Nephron progenitor cell (in vitro differentiated cells): ENCODE data around the gene GRM1.

Experiments used
- DNase-seq: peaks from one replicate; pipeline ENCODE4 v3.0.0; 2021
- H3K27ac Mint-ChIP-seq: 2 replicates; pipeline ENCODE4 v1.8.0; 2021; ENCODE audit warnings: mild to moderate bottlenecking, moderate library complexity, mixed read lengths
- H3K27me3 Mint-ChIP-seq: 2 replicates; pipeline ENCODE4 v1.8.0; 2021; ENCODE audit warnings: mild to moderate bottlenecking, low read depth, mixed read lengths; ENCODE audit not compliant: poor library complexity
- H3K36me3 Mint-ChIP-seq: 2 replicates; pipeline ENCODE4 v1.8.0; 2021; ENCODE audit warnings: low read depth, mixed read lengths
- H3K4me1 Mint-ChIP-seq: 2 replicates; pipeline ENCODE4 v1.8.0; 2021; ENCODE audit warnings: mixed read lengths
- H3K4me3 Mint-ChIP-seq: 2 replicates; pipeline ENCODE4 v1.8.0; 2021; ENCODE audit warnings: mild to moderate bottlenecking, moderate library complexity, mixed read lengths
- H3K9me3 Mint-ChIP-seq: 2 replicates; pipeline ENCODE4 v1.8.0; 2021; ENCODE audit warnings: mild to moderate bottlenecking, moderate library complexity, mixed read lengths
- TF ChIP-seq, protein P1 (sequence below): fragments of 200-600 bp; sonication (generic); IDR thresholded peaks from 2 replicates; pipeline ENCODE4 v1.5.0; 2021; ENCODE audit warnings: antibody characterized with exemption

Gene GRM1

DNA sequence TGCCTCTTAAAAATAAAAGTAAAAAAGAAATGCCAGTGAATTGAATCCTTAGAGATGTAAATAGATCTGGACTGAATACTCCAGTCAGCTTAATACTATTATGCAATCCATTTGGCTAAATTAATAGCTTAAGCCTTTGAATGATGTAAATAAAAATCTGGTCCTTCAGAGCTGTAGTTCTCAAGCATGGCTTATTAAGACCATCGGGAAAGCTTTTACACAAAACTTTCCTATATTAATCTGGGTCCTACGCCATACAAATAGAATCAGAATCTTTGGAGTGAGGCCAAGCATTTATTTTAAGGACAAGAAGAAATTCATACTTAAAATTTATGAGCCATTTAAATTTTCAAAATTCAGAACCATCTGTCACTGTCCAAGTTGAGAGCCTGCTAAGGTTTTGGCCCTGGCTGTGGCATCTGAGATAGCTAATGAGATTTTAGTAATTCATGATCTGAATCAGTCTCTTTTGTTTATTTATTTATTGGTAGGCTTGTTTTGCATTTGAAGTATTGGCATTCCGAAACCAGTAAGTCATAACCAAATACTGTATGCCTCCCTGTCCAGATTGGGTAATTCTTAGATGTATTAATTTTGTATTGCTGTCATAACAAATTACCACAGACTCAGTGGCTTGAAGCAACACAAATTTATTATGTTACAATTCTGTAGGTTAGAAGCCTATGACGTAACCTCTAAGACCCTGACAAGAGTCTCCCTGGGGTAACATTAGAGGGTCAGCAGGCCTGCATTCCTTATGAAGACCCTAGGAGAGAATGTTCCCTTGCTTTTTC is 286.7 kb downstream of the GRM1 start:
- Mint-ChIP-seq H3K9me3 (no peaks in the 10 kb centered on the region), H3K27me3 (no peaks in the 10 kb centered on the region), H3K27ac (no peak overlapping the region), H3K4me3 (no peak overlapping the region), H3K4me1 (no peaks in the 10 kb centered on the region), H3K36me3 (no peaks in the 10 kb centered on the region)
- DNase-seq, result no peak
- TF ChIP-seq, protein P1, sequence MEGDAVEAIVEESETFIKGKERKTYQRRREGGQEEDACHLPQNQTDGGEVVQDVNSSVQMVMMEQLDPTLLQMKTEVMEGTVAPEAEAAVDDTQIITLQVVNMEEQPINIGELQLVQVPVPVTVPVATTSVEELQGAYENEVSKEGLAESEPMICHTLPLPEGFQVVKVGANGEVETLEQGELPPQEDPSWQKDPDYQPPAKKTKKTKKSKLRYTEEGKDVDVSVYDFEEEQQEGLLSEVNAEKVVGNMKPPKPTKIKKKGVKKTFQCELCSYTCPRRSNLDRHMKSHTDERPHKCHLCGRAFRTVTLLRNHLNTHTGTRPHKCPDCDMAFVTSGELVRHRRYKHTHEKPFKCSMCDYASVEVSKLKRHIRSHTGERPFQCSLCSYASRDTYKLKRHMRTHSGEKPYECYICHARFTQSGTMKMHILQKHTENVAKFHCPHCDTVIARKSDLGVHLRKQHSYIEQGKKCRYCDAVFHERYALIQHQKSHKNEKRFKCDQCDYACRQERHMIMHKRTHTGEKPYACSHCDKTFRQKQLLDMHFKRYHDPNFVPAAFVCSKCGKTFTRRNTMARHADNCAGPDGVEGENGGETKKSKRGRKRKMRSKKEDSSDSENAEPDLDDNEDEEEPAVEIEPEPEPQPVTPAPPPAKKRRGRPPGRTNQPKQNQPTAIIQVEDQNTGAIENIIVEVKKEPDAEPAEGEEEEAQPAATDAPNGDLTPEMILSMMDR, result no peak

DNA sequence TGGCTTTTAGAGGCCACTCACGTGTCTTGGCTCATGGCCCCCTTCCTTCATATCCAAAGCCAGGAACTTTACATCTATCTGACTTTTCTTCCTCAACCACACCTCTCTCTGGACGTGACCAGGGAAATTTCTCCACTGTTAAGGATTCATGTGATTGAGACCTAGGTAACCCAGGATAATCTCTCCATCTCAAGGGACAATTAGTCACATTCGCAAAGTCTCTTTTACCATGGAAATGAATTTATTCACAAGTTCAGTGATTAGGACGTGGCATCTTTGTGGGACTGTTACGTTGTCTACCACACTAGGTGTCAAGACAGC is 287.3 kb downstream of the GRM1 start:
- no peaks in the 10 kb centered on the region for H3K4me1 Mint-ChIP-seq

DNA sequence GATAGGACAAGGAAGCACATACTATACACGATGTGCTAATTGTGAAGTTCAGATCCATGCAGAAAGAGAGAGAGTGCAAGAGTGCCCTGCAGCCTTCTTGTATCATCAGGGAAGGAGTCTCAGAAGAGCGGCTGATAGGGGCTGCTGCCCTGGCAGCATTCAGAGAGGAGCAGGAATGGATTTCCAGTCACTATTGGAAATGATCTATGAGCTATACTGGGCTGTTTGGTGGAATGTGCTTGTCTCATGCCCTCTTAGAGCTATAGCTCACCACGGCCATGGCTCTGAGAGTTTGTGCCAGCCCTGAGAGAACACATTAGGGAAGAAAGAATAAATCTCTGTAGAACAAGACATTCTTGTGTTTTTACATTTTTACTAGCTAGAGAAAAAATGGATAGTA is 302.2 kb downstream of the GRM1 start:
- no peaks in the 10 kb centered on the region for H3K4me1 Mint-ChIP-seq
- H3K9me3 Mint-ChIP-seq, result peaks cover 9% of the 10 kb centered on the region
- no peak for DNase-seq
- TF ChIP-seq, protein P1, result no peak
- no peak overlapping the region for H3K4me3 Mint-ChIP-seq
- no peak overlapping the region for H3K27ac Mint-ChIP-seq
- H3K27me3 Mint-ChIP-seq, result peaks cover 3% of the 10 kb centered on the region
- H3K36me3 Mint-ChIP-seq, result no peaks in the 10 kb centered on the region

More for the DNA sequence above, 287.3 kb downstream of the GRM1 start:
- no peaks in the 10 kb centered on the region for H3K9me3 Mint-ChIP-seq
- no peak overlapping the region for H3K4me3 Mint-ChIP-seq
- no peak for DNase-seq
- TF ChIP-seq, protein P1, result no peak
- H3K27ac Mint-ChIP-seq, result no peak overlapping the region
- no peaks in the 10 kb centered on the region for H3K36me3 Mint-ChIP-seq
- no peaks in the 10 kb centered on the region for H3K27me3 Mint-ChIP-seq

DNA sequence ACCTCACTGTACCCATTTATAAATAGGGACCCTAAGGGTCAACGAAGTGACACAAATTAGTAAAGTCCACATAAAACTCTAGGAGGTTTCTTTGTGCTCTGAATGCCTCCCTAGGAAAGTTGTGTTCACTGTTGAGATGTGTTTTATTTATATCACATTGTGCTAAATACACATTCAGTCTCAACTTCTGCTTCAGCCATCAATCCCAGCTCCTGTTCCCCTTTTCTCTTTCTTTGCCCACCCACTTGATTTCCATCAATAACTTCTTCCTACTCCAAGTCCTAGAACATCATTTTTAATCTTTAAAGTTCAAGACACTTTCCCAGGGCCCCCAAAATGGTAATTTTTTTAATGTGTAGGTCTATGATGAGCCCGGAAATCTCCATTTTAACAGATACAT is 306.5 kb downstream of the GRM1 start:
- Mint-ChIP-seq H3K9me3 (peaks cover 17% of the 10 kb centered on the region), H3K4me3 (no peak overlapping the region), H3K36me3 (no peaks in the 10 kb centered on the region), H3K27me3 (peaks cover 6% of the 10 kb centered on the region), H3K4me1 (no peaks in the 10 kb centered on the region), H3K27ac (no peak overlapping the region)
- DNase-seq, result no peak
- TF ChIP-seq, protein P1, result no peak

DNA sequence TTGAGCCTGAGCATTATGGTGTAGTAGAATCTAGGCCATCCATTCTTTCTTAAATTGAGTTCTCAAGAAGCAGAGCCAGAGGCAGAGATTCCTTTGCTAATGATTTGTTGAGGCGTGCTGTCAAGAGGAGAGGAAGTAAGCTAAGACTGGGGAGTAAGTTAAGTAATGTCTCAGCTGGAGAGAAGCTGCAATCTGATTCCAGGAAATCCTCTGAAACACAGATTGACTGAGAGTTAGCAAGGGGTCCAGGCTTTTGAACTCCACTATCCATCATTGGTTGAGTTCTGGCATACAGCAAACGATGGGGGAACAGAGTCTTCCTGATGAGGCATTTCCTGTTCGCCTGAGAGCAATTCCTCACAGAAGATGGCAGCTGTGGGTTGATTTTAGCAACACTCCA is 307.3 kb downstream of the GRM1 start:
- no peak overlapping the region for H3K4me3 Mint-ChIP-seq
- H3K27me3 Mint-ChIP-seq, result peaks cover 6% of the 10 kb centered on the region
- DNase-seq, result no peak
- H3K4me1 Mint-ChIP-seq, result no peaks in the 10 kb centered on the region
- peaks cover 17% of the 10 kb centered on the region for H3K9me3 Mint-ChIP-seq
- no peaks in the 10 kb centered on the region for H3K36me3 Mint-ChIP-seq
- TF ChIP-seq, protein P1, result no peak
- H3K27ac Mint-ChIP-seq, result peak overlapping the region; percentile 53

DNA sequence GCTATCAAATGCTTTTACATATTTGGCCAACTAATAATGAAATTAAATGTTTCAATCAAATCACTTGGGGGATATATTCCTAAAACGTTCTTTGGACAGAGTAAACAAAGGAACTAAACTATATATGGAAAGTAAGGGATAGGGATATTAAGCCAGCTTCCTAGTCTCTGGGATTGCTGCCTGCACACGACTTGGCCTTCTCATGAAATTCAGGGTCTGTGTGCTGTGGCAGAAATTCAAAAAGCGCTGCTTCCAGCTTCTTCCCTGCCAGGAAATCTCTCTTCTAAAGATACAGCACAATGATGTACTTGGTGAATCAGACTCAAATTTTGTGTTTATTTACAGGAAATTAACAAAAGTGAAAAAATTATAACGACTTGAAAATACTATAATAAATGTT is 308.5 kb downstream of the GRM1 start:
- TF ChIP-seq, protein P1, result no peak
- Mint-ChIP-seq H3K36me3 (no peaks in the 10 kb centered on the region), H3K4me3 (no peak overlapping the region), H3K4me1 (no peaks in the 10 kb centered on the region), H3K27me3 (peaks cover 3% of the 10 kb centered on the region), H3K9me3 (peaks cover 17% of the 10 kb centered on the region), H3K27ac (no peak overlapping the region)
- DNase-seq, result no peak
